ENCODE measurements around the gene EPHA8.
A peak's percentile ranks its signal among the peaks of the same experiment; 100 is the strongest.

EPHA8 gene

GRCh38 chr1:22567197-22567596, 3.9 kb downstream of the EPHA8 start:
- DNase-seq (ENCODE audit: low spot score), result no peak

- DNase-seq (ENCODE audit: low spot score), result no peak
Observed at GRCh38 chr1:22567994-22568393, 4.7 kb downstream of the EPHA8 start.

GRCh38 chr1:22569269-22569668, 6.0 kb downstream of the EPHA8 start:
- no peak for DNase-seq (ENCODE audit: low spot score)

GRCh38 chr1:22570140-22570909, 7.0 kb downstream of the EPHA8 start:
- no peak for DNase-seq (ENCODE audit: low spot score)

- DNase-seq (ENCODE audit: low spot score), result no peak
Observed at GRCh38 chr1:22572818-22573217, 9.5 kb downstream of the EPHA8 start.

- no peak for DNase-seq (ENCODE audit: low spot score)
Observed at GRCh38 chr1:22573237-22573636, 9.9 kb downstream of the EPHA8 start.

DNA sequence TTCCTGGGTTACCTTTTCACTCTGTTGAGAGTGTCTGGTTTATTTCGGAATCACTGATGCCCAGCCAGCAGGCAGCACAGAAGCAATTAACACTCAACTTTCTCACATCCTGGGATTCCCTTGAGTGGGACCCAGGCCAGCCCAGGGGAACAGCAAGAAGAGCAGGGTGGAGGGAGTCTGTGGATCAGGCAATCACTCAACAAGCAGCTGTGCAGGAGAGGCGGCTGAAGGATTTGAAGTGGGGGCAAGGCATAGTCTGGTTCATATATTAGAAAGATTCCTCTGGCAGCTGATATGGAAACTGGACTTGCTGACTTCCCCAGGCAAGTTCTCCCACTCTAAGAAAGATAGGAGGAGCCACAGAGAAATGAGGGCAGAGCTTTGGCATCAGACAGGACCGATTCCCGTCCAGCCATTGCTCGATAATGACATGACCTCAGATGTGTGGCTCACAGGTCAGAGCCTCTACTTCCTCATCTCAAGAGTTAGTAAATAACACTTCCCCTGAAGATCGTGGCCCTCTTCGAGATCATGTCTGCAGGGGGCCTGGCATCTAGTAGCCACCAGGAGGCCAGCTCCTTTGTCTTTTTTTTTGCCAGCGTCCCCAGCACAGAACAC, 12.4 kb downstream of the EPHA8 start:
- peak; percentile 14 for DNase-seq (ENCODE audit: low spot score)

- DNase-seq (ENCODE audit: low spot score), result no peak
Observed at GRCh38 chr1:22576150-22576544, 12.9 kb downstream of the EPHA8 start.

- no peak for DNase-seq (ENCODE audit: low spot score)
Observed at GRCh38 chr1:22576617-22577016, 13.3 kb downstream of the EPHA8 start.

GRCh38 chr1:22578732-22579361, 15.6 kb downstream of the EPHA8 start:
- no peak for DNase-seq (ENCODE audit: low spot score)

DNA sequence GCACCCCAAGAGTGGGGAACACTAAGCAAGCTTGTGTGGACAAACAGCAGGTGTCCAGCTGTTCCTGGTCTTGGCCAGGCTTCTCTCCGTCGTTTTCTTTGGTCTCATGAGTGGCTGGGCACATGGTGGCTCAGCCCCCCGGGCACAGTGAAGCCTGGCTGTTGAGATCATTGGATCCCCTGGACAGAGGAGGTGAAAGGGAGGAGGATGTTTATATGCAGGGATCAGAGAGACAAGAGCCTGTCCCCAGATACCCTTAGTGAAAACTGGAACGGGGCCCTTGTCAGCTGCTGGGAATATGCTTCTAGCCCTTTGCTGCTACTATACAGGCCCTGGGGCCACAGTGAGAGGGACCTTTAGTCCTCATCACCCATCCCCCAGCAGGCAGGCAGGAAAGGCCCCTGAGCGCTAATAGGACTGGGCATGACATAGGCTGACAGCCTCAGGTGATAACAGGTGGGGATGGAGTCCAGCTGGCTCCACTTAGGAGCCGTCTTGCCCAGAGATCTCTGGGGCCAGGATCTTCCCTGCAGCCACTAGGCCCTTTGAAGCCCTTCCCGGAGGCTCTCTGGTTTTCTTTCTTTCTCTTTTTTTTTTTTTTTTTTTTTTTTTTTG, 16.4 kb downstream of the EPHA8 start:
- DNase-seq (ENCODE audit: low spot score), result no peak

GRCh38 chr1:22582661-22583635, 19.7 kb downstream of the EPHA8 start:
- no peak for DNase-seq (ENCODE audit: low spot score)

DNA sequence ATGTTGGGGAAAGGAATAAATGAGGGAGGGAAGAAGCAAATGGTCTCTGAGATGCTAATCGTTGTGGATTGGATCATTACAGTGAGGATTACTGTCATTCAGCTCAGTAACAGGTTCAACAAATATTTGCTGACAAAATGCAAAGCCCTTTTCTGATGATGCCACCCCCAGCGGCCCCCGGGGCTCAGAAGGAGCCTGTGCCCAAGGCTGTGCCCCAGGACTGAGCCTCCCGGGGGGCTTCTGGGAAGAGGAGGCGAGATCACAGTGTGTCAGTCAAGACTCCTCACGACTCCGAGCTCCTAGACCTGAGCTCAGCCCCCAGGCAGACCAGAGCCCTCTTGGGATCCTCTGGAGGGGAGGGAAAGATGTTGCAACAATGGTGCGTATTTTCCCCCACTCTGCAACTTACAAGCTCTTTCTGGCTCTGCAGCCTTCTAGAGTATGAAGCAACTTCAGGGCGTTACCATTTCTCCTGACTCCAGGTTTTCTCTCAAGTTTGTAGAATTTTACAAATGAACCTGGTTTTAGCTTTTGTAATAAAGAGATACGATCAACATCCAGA, 20.8 kb downstream of the EPHA8 start:
- no peak for DNase-seq (ENCODE audit: low spot score)

DNA sequence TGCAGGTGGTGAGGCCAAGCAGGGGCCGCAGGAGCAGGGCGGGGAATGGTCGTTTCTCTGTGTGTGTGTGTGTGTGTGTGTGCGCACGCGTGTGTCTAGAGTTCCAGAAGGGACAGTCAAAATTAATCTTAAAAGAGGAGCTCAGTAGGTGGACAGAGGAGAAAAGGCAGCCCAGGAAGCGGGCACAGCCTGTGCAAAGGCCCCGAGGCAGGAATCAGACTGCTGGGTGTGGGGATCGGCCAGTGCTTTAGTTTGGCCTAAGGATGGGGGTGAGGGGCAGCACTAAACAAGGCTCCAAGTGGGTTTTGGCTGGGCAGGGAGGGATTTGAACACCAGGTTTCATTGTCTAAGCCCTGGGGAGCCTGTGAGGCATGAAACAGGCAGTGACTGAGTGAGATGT, 21.7 kb downstream of the EPHA8 start:
- no peak for DNase-seq (ENCODE audit: low spot score)

GRCh38 chr1:22585471-22585870, 22.2 kb downstream of the EPHA8 start:
- no peak for DNase-seq (ENCODE audit: low spot score)

DNA sequence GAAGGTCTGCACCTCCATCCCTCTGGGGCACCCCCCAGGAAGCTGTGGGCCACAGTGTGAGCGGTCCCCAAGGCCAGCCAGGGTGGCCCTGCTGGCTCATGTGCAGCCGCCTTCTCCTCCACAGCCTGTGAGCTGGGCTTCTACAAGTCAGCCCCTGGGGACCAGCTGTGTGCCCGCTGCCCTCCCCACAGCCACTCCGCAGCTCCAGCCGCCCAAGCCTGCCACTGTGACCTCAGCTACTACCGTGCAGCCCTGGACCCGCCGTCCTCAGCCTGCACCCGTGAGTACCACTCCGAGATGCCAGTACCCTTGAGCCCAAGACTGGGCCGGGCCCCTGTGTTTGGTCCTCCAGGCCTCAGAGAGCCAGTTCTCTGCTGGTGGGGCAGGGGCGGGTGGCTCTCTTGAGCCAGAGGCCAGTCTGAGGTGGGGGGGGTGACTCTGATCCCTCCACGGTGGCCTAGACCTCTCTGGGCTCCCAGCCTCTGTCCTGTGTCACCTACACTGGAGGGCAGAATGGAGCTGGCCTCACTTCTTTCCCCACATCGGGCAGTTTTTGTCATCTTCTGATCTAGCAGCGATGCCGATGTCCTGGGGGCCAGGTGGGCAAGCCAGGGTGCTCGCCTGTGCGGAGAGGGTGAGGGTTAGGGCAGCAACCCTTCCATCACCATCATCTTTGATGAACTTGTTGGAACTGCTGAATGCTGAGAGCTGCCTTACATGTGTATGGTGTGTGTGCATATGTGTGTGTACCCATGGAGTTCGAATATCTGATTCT, 23.3 kb downstream of the EPHA8 start:
- no peak for DNase-seq (ENCODE audit: low spot score)

DNA sequence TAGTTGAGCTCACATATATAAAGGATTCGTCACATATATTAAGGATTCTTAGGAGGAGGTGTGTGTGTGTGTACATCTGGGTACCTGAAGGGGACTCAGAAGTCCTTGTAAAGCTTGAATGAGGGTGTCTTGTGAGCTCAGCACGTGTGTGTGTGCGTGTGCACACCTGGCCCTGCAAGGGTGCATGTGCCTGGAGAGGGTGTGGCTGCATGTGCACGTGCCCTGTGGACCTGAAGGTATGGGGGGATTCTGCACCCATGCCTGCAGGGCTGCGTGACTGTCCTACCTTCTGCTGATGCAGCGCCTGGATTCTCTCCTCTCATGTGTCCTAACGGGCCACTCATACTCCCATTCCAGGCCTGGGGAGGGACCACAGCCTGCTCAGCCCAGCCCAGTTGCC, 24.0 kb downstream of the EPHA8 start:
- DNase-seq (ENCODE audit: low spot score), result no peak

DNA sequence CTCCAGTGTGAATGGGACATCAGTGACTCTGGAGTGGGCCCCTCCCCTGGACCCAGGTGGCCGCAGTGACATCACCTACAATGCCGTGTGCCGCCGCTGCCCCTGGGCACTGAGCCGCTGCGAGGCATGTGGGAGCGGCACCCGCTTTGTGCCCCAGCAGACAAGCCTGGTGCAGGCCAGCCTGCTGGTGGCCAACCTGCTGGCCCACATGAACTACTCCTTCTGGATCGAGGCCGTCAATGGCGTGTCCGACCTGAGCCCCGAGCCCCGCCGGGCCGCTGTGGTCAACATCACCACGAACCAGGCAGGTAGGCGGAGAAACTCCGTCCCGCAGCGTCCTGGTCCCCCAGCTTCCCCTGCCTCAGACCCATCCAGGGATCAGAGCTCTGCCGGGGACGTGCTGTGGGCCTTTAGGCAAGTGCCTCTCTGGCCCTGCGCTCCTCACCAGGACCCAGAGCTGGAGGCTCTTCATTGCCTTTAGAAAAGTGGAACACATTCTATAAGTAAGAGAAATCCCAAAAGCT, 25.7 kb downstream of the EPHA8 start:
- DNase-seq (ENCODE audit: low spot score), result no peak

GRCh38 chr1:22591576-22591975, 28.3 kb downstream of the EPHA8 start:
- no peak for DNase-seq (ENCODE audit: low spot score)

DNA sequence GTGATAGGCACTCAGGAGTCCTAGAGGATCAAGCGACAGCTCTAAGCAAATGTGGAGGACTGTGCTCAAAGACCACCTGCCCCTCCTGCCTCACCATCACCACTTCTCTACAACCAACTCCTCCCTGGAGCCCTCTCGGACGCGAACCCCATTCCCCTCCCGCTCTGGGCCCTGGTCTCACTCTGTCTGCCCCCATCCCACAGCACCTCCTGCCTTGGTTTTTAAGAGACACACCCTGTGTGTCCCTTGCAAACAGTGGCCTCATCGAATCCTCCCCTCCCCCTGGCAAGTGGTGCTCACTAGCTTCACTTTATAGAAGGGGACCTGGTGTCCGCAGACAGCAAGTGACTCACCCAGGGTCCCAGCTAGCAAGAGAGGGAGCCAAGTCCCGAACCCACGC, 28.8 kb downstream of the EPHA8 start:
- no peak for DNase-seq (ENCODE audit: low spot score)

All from Ammon's horn (tissue), 1 donor.